ENCODE results near the gene MED7.

Gene MED7

GRCh38 chr5:157100140-157100679, 42.5 kb downstream of the MED7 start:
- no peak for DNase-seq

DNA sequence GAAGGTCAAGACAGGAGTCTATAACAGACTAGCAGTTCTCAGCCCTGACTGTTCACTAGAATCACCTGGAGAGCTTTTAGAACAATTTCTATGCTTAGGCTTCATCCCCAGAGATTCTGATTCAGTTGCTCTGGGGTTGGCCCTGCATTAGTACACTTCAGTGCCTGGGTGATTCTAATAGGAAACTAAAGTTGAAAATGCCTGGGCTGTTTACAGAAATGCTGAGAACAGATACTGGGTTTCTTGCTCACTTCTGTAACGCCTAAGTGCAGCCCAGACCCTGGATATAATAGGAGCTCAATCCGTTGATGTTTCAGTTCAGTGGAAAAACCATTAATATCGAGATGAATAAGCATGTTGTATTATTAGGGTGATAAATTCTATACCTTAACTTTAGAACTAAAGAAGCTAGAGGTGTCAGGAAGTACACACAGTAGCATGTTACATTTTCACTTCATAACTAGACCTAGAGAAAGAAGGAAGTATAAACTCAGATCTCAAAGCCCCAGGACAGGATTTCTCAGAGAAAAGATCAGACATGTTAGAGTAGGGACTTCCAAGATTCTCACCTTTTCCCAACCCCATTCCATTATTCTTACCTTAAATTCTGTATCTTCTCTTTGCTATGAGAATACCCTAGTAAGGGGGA, 54.2 kb downstream of the MED7 start:
- DNase-seq = no peak
